GM12801 (cell line): ENCODE results near the gene HOXD4.

ENCODE experiments used
- CTCF ChIP-seq: IDR thresholded peaks from one replicate; pipeline ENCODE4 v1.5.1; 2011; ENCODE audit warnings: control low read depth; ENCODE audit not compliant: insufficient read length; ENCODE audit errors: extremely low read depth

Gene HOXD4

GRCh38 chr2:176164201-176164600 is 12.9 kb downstream of the HOXD4 start:
- no peak for TF ChIP-seq CTCF

- no peak for TF ChIP-seq CTCF
Measured at GRCh38 chr2:176164611-176165369, 13.4 kb downstream of the HOXD4 start.

- no peak for TF ChIP-seq CTCF
Measured at GRCh38 chr2:176165370-176166050, 14.2 kb downstream of the HOXD4 start.

- TF ChIP-seq CTCF, result no peak
Measured at GRCh38 chr2:176166272-176166671, 14.9 kb downstream of the HOXD4 start.

- no peak for TF ChIP-seq CTCF
Measured at GRCh38 chr2:176167398-176167797, 16.0 kb downstream of the HOXD4 start.

GRCh38 chr2:176169181-176169580 is 17.8 kb downstream of the HOXD4 start:
- TF ChIP-seq CTCF, result no peak

- TF ChIP-seq CTCF, result no peak
Measured at GRCh38 chr2:176169711-176170110, 18.4 kb downstream of the HOXD4 start.
